ENCODE data around the gene QSOX2.

Gene QSOX2

DNA sequence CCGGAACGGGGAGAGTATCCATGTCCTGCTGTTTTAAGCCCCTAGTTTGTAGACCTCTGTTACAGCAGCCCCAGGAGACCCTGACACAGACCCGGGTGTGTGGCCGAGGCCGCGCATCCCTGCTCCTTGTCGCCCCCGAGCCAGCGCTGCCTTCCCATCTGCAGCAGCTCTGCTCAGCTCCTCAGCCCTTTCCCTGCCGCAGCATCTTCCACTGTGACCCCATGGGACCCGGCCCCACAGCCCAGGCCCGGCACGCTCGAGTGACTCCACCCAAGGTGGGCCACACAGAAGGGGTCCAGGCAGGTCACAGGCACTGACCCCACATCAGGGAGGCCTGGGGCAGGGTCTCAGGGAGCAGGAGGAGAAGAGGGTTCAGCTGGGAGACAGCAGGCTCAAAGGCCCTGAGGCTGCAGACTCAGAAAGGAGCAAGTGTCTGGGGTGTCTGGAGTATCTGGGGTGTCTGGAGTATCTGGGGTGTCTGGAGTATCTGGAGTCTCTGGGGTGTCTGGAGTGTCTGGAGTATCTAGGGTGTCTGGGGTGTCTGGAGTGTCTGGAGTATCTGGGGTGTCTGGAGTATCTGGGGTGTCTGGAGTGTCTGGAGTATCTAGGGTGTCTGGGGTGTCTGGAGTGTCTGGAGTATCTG lies 71.8 kb downstream of the QSOX2 start:
- no peak for DNase-seq (ENCODE audit: low spot score)

- DNase-seq (ENCODE audit: low spot score): no peak
These were observed 73.1 kb downstream of the QSOX2 start for GRCh38 chr9:136172412-136173079.

GRCh38 chr9:136171801-136172411 lies 73.7 kb downstream of the QSOX2 start:
- no peak for DNase-seq (ENCODE audit: low spot score)

DNA sequence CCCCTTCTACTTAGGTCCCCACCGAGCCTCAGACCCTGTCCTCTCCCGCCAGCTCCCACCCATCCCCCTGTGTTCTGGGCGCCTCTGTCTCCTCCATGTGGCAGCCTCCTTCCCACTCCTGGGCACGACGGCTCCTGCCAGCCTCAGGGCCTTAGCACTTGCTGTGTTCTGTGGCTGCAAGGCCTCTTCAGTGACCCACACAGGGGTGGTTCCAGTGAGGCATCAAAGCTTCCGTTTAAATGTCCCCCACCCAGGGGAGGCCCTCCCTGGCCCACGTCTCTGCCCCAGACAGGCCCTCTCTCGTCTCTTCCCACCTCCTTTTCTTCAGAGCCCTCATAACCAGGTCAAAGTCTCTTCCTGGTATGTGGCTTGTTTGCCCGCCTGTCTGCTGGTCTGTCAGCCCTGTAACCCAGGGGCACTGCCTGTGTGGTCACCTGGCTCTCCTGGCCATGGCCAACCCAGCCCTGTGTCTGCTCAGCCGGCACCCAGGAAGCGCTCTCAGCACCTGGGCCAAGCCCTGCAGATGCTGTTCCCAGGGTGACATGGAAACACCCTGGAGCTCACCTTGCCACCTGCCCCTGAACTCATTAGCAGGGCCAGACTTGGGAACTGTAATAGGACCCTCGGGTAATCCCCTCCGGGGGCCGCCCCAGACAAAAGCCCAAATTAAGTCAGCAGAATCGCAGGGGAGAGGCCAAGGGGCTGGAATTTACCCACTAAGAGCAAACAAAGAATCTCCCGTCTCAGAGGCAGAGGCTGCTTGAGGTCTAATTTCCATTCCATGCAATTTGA lies 74.4 kb downstream of the QSOX2 start:
- no peak for DNase-seq (ENCODE audit: low spot score)

DNA sequence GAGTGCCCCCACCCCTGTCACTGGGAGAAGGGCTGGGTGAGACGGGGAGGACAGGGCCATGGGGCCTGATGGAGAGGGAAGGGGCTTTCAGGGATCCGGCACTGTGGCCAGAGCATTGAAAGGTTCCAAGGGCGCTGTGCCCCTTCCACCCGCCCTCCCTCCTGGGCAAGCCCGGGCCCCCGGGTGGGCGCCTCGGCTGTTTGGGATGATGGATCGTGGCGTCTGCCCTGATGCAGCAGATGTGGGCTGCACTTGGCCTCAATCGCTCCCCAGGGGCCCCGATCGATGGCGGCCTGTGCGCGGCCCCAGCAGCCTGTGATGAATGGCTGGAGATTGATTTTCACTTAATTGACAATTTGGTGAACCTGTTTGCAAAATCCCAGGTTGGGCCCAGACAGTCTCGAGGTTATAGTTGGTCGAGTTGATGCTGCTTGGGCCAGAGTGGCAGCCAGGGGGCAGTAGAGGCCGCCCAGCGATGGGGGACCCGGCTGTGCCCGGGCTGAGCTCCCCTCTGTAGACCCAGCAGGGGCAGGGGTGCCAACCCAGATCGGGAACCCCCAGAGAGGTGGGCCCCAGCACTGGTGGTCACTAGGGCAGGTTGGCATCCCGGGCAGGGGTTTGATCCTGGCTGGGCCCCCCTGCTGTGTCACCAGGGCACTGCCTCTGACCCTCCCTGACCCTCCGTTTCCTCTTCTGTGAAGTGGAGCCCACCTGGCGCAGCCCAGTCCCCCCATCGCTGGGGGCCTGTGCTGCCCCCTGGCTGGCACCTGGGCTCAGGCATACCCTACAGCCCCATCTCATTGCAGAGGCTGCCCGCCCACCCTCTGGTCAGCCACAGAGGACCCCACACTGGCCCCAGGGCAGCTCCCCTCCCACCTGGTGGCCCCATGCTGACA lies 75.4 kb downstream of the QSOX2 start:
- peak; percentile 63 for DNase-seq (ENCODE audit: low spot score)

DNA sequence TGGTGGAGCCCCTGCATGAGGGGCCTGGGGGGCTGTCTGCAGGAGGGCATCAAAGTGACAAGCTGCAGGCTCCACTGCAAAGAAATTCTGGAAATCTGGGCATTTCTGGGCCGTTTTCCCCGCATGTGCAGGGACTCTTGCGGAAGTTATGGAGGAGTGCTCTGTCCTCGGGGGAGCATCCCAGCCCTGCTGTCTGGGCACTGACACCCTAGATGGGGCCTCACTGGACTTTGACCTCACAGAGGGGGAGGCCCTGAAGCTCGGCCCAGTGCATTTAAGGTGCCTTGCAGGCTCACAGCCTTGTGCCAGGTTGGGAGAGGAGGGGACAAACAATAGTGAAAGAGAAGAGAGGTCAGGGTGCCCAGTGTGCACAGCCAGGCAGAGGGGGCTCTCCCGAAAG lies 76.1 kb downstream of the QSOX2 start:
- no peak for DNase-seq (ENCODE audit: low spot score)

GRCh38 chr9:136163248-136163850 lies 82.3 kb downstream of the QSOX2 start:
- no peak for DNase-seq (ENCODE audit: low spot score)

GRCh38 chr9:136160995-136161610 lies 84.5 kb downstream of the QSOX2 start:
- no peak for DNase-seq (ENCODE audit: low spot score)

DNA sequence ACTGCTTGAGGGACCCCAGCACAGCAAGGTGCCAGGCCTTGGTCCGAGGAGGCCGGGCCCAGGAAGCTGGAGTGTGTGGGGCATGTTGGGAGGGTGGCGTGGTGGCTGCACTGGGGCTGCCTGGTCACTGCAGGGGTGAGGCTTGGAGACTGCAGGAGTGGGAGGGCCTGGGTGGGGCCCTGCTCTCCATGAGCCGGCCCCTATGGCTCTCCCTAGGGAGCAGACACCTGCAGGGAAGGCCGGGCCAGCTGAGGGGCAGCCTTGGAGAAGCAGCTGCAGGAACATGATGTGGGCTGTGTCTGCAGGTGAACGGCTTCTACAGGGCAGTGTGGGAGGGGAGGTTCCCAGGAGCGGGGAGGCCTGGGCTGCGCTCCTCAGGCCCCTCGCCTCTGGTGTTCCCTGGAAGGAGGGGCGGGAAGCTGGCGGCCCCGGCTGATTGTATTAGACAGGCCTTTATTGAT lies 85.2 kb downstream of the QSOX2 start:
- DNase-seq (ENCODE audit: low spot score): no peak

DNA sequence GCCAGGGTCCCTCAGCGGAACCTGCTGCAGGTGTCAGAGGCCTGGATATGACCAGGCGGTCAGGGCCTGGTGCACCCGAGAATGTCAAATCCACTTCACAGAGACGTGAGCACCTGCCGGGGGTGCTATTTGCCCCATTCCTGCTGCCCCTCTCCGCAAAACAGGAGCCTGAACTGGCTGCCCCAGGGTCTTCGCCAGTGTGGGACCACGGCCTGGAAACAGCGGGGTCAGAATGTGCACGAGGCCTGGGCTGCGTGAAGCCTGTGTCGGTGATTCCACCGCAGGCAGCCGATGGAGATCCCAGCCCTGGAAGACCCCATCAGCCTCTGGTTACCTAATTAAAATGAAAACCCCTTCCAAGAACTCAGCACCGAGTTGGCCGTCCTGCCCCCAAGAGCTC lies 85.8 kb downstream of the QSOX2 start:
- no peak for DNase-seq (ENCODE audit: low spot score)

- no peak for DNase-seq (ENCODE audit: low spot score)
These were observed 87.9 kb downstream of the QSOX2 start for GRCh38 chr9:136157477-136158265.

All from AG08395 (cell line).